Stimulated activated CD8-positive, alpha-beta memory T cell treated with anti-CD3 and anti-CD28 coated beads, Interleukin-12 subunit alpha, Interleukin-12 subunit beta, amount 100 ng/mL, for 4 hours (primary cell): Measurements from ENCODE around the gene ZCCHC13.
A peak's percentile ranks its signal among the peaks of the same experiment; 100 is the strongest.
"Not testable (repeated sequence)": the region's sequence is repeated elsewhere in the genome, so short reads cannot be mapped to it uniquely, and the experiment has no call there.

Experiments used
- DNase-seq: peaks from one replicate; pipeline ENCODE4 v3.0.0-alpha.2; 2020; ENCODE audit warnings: low read depth

ZCCHC13 gene

GRCh38 chrX:74304016-74304415 is at the start of gene ZCCHC13:
ZCCHC13 (plus strand) TSS chrX:74304180; CDS start chrX:74304267, 87 bp downstream.
- DNase-seq, result no peak

GRCh38 chrX:74258111-74258510 is 45.9 kb upstream of the ZCCHC13 start:
- DNase-seq, result not testable (repeated sequence)

GRCh38 chrX:74259885-74260491 is 44.0 kb upstream of the ZCCHC13 start:
- DNase-seq, result no peak

- no peak for DNase-seq
Measured at GRCh38 chrX:74262452-74263209, 41.3 kb upstream of the ZCCHC13 start.

- no peak for DNase-seq
Measured at GRCh38 chrX:74270393-74270792, 33.6 kb upstream of the ZCCHC13 start.

- no peak for DNase-seq
Measured at GRCh38 chrX:74272230-74272629, 31.8 kb upstream of the ZCCHC13 start.

- DNase-seq, result no peak
Measured at GRCh38 chrX:74274516-74274915, 29.5 kb upstream of the ZCCHC13 start.

GRCh38 chrX:74277320-74277719 is 26.7 kb upstream of the ZCCHC13 start:
- no peak for DNase-seq

GRCh38 chrX:74277846-74278245 is 26.1 kb upstream of the ZCCHC13 start:
- no peak for DNase-seq

GRCh38 chrX:74280759-74281158 is 23.2 kb upstream of the ZCCHC13 start:
- DNase-seq, result no peak

- no peak for DNase-seq
Measured at GRCh38 chrX:74284391-74284952, 19.5 kb upstream of the ZCCHC13 start.

- DNase-seq, result no peak
Measured at GRCh38 chrX:74286950-74287740, 16.8 kb upstream of the ZCCHC13 start.

- no peak for DNase-seq
Measured at GRCh38 chrX:74291577-74291963, 12.4 kb upstream of the ZCCHC13 start.

- peak; percentile 64 for DNase-seq
Measured at GRCh38 chrX:74291964-74292807, 11.8 kb upstream of the ZCCHC13 start.

GRCh38 chrX:74292808-74293123 is 11.2 kb upstream of the ZCCHC13 start:
- no peak for DNase-seq

- peak; percentile 47 for DNase-seq
Measured at GRCh38 chrX:74293343-74293946, 10.5 kb upstream of the ZCCHC13 start.

GRCh38 chrX:74295101-74295500 is 8.9 kb upstream of the ZCCHC13 start:
- DNase-seq, result no peak

GRCh38 chrX:74297766-74298165 is 6.2 kb upstream of the ZCCHC13 start:
- no peak for DNase-seq

- DNase-seq, result no peak
Measured at GRCh38 chrX:74300869-74301268, 3.1 kb upstream of the ZCCHC13 start.

GRCh38 chrX:74318672-74319071 is 14.7 kb downstream of the ZCCHC13 start:
- no peak for DNase-seq

- DNase-seq, result not testable (repeated sequence)
Measured at GRCh38 chrX:74319321-74319720, 15.3 kb downstream of the ZCCHC13 start.
